Mesendoderm (in vitro differentiated cells): ENCODE measurements around the gene CHCHD6.

Source experiments
- DNase-seq: peaks from one replicate; pipeline ENCODE4 v3.0.0; 2013
- H2AK5ac ChIP-seq: 2 replicates; pipeline ENCODE4 v1.6.1; 2013; ENCODE audit warnings: low read length, inconsistent platforms
- H2BK120ac ChIP-seq: 2 replicates; pipeline ENCODE4 v1.6.1; 2013; ENCODE audit warnings: low read depth, mild to moderate bottlenecking, low read length, moderate library complexity, mixed read lengths
- H2BK15ac ChIP-seq: replicated peaks from 2 replicates; pipeline ENCODE4 v1.6.1; 2013; ENCODE audit warnings: low read depth, mild to moderate bottlenecking, moderate library complexity
- H2BK5ac ChIP-seq: 2 replicates; pipeline ENCODE4 v1.6.1; 2013; ENCODE audit warnings: low read length, inconsistent platforms
- H3K18ac ChIP-seq: 2 replicates; pipeline ENCODE4 v1.6.1; 2013; ENCODE audit warnings: mild to moderate bottlenecking, low read length, mixed read lengths
- H3K23ac ChIP-seq: one replicate; pipeline ENCODE4 v1.6.1; 2013; ENCODE audit warnings: low read length
- H3K27ac ChIP-seq: 2 replicates; pipeline ENCODE4 v1.5.1; 2013; ENCODE audit warnings: low read depth, mild to moderate bottlenecking, inconsistent platforms, low read length, moderate library complexity
- H3K27me3 ChIP-seq: 2 replicates; pipeline ENCODE4 v1.6.1; 2013; ENCODE audit warnings: low read length, control low read depth, mild to moderate bottlenecking, inconsistent platforms; ENCODE audit not compliant: insufficient read depth, poor library complexity
- H3K36me3 ChIP-seq: 2 replicates; pipeline ENCODE4 v1.6.1; 2013; ENCODE audit warnings: low read length, inconsistent platforms; ENCODE audit not compliant: control insufficient read depth, insufficient read depth
- H3K4ac ChIP-seq: one replicate; pipeline ENCODE4 v1.6.1; 2013; ENCODE audit warnings: low read depth, mild to moderate bottlenecking, low read length, moderate library complexity
- H3K4me1 ChIP-seq: 2 replicates; pipeline ENCODE4 v1.6.1; 2013; ENCODE audit warnings: low read depth, low read length, inconsistent platforms; ENCODE audit not compliant: control insufficient read depth
- H3K4me2 ChIP-seq: 2 replicates; pipeline ENCODE4 v1.6.1; 2013; ENCODE audit warnings: low read length
- H3K4me3 ChIP-seq: 2 replicates; pipeline ENCODE4 v1.5.1; 2013; ENCODE audit warnings: mild to moderate bottlenecking, low read length
- H3K56ac ChIP-seq: one replicate; pipeline ENCODE4 v1.6.1; 2013; ENCODE audit warnings: low read length
- H3K79me1 ChIP-seq: 2 replicates; pipeline ENCODE4 v1.6.1; 2013; ENCODE audit warnings: low read length, inconsistent platforms
- H3K79me2 ChIP-seq: 2 replicates; pipeline ENCODE4 v1.6.1; 2013; ENCODE audit warnings: mild to moderate bottlenecking, low read length; ENCODE audit not compliant: control insufficient read depth, insufficient read depth
- H3K9ac ChIP-seq: 2 replicates; pipeline ENCODE4 v1.6.1; 2013; ENCODE audit warnings: low read length, inconsistent platforms
- H4K5ac ChIP-seq: one replicate; pipeline ENCODE4 v1.6.1; 2013; ENCODE audit warnings: low read length
- H4K8ac ChIP-seq: one replicate; pipeline ENCODE4 v1.6.1; 2013; ENCODE audit warnings: low read depth, mild to moderate bottlenecking, control low read depth, low read length, moderate library complexity
- WGBS: extraction: QIAGEN DNeasy Blood & Tissue Kit; methylation state at CpG from one replicate; pipeline ENCODE4 v1.1.7; 2013; ENCODE audit warnings: low lambda C conversion rate, missing lambda C conversion rate; ENCODE audit not compliant: insufficient coverage; ENCODE audit errors: extremely low coverage; 5-methylcytosine and 5-hydroxymethylcytosine counted together

CHCHD6 gene

DNA sequence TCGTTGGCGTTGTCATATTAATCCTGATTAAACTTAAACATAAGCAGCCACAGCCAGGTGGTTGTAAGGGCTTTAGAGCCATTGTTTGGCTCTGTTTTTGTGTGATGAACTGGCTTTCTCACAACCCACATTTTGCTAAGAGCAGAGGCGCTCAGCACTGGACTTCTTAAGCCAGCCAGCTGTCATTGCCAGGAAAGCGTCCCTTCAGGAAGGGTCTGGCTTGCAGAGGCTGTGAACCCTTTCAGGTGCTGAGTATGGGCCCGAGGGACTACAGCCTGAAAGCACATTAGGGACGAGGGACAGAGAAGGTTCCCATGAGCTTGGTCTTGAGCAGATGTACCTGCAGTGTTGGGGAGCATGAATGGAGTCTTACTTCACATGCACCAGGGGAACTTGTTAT is 112.3 kb downstream of the CHCHD6 start:
- H3K23ac ChIP-seq = no peak overlapping the region
- no peak overlapping the region for H3K4me2 ChIP-seq
- H4K8ac ChIP-seq = no peak overlapping the region
- H2BK5ac ChIP-seq = no peak overlapping the region
- H4K5ac ChIP-seq = no peak overlapping the region
- H3K4me1 ChIP-seq = peaks cover 2% of the 10 kb centered on the region
- no peaks in the 10 kb centered on the region for H3K36me3 ChIP-seq
- no peak overlapping the region for H2BK120ac ChIP-seq
- H3K4ac ChIP-seq = no peak overlapping the region
- H3K4me3 ChIP-seq = no peak overlapping the region
- no peaks in the 10 kb centered on the region for H3K79me2 ChIP-seq
- no peak overlapping the region for H2AK5ac ChIP-seq
- no peak overlapping the region for H3K56ac ChIP-seq
- H3K9ac ChIP-seq = no peak overlapping the region
- H3K18ac ChIP-seq = no peak overlapping the region
- H3K79me1 ChIP-seq = no peaks in the 10 kb centered on the region
- no peak for DNase-seq
- WGBS = no CpG with 5 or more reads among the region's 6 CpGs
- H3K27ac ChIP-seq = no peak overlapping the region
- H3K27me3 ChIP-seq = no peaks in the 10 kb centered on the region
- H2BK15ac ChIP-seq = no peak overlapping the region

DNA sequence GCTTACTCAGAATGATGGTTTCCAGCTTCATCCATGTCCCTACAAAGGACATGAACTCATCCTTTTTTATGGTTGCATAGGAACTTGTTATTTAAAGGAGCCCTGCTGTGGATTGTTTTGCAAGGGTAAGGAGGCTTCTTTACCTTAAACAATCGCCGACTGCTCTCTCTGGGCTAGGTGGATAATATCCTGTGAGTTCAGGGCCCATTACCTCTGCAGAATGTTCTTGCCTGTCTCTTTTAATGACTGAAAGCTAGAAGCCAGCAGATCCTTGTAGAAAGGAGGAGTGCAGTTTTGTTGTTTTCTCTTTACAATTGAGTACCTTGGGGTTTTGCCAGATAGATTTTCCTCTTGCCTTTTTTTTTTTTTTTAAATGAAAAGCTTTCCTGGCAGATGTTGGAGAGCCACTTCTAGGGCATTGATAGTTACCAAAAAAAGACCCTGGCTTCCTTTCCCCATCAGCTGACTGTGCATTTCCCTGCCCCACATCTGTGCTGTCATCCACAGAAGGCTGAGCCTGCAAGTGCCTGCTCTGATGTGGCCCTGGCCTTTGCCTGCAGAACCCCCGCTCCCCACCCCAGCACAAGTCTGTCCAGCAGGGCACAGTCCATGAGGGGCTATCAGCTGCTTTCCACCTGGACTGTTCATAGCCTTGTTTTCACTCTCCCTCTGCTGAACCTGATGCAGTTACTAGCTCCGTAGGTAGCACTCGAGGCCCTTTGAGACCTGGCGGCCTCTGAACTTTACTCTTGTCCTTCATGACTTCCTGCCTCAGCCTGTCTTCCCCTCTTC is 113.1 kb downstream of the CHCHD6 start:
- no peak overlapping the region for H4K8ac ChIP-seq
- H3K4ac ChIP-seq = no peak overlapping the region
- no peak overlapping the region for H4K5ac ChIP-seq
- no peak overlapping the region for H3K56ac ChIP-seq
- H3K18ac ChIP-seq = no peak overlapping the region
- H2BK5ac ChIP-seq = no peak overlapping the region
- H3K4me3 ChIP-seq = no peak overlapping the region
- H2BK120ac ChIP-seq = no peak overlapping the region
- H2BK15ac ChIP-seq = no peak overlapping the region
- no peaks in the 10 kb centered on the region for H3K36me3 ChIP-seq
- H3K23ac ChIP-seq = no peak overlapping the region
- H3K9ac ChIP-seq = no peak overlapping the region
- H3K4me1 ChIP-seq = peaks cover 2% of the 10 kb centered on the region
- H3K79me2 ChIP-seq = no peaks in the 10 kb centered on the region
- H3K27me3 ChIP-seq = no peaks in the 10 kb centered on the region
- no CpG with 5 or more reads among the region's 6 CpGs for WGBS
- no peaks in the 10 kb centered on the region for H3K79me1 ChIP-seq
- H3K27ac ChIP-seq = no peak overlapping the region
- H2AK5ac ChIP-seq = no peak overlapping the region
- no peak for DNase-seq
- H3K4me2 ChIP-seq = no peak overlapping the region

DNA sequence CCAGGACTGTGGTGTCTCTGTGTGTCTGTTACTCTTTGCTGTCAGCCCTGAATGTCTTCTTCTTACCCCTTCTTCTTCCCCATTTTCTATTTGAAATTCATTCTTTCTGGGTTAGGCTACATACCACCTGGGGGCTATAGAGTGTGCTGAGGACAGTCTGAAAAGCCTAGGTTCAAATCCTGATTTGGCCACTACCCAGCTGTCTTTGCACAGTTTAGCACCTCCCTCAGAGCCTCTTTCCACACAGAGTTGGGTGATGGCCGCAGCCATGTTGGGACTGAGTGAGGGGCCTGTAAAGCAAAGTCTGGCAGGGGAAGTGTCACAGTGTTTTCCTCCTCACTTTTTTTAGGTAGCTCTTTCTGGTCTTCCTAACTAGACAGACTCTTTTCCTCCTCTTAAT is 113.7 kb downstream of the CHCHD6 start:
- no peak overlapping the region for H2AK5ac ChIP-seq
- no peak overlapping the region for H2BK120ac ChIP-seq
- DNase-seq = no peak
- no peaks in the 10 kb centered on the region for H3K27me3 ChIP-seq
- H3K56ac ChIP-seq = no peak overlapping the region
- no peak overlapping the region for H2BK5ac ChIP-seq
- no peak overlapping the region for H3K23ac ChIP-seq
- H4K8ac ChIP-seq = no peak overlapping the region
- H3K36me3 ChIP-seq = no peaks in the 10 kb centered on the region
- H3K4ac ChIP-seq = no peak overlapping the region
- no peak overlapping the region for H3K9ac ChIP-seq
- WGBS = no CpG with 5 or more reads among the region's 1 CpG
- peaks cover 2% of the 10 kb centered on the region for H3K4me1 ChIP-seq
- no peak overlapping the region for H3K4me2 ChIP-seq
- no peak overlapping the region for H3K18ac ChIP-seq
- no peak overlapping the region for H2BK15ac ChIP-seq
- no peak overlapping the region for H3K27ac ChIP-seq
- no peaks in the 10 kb centered on the region for H3K79me1 ChIP-seq
- no peaks in the 10 kb centered on the region for H3K79me2 ChIP-seq
- no peak overlapping the region for H4K5ac ChIP-seq
- no peak overlapping the region for H3K4me3 ChIP-seq

DNA sequence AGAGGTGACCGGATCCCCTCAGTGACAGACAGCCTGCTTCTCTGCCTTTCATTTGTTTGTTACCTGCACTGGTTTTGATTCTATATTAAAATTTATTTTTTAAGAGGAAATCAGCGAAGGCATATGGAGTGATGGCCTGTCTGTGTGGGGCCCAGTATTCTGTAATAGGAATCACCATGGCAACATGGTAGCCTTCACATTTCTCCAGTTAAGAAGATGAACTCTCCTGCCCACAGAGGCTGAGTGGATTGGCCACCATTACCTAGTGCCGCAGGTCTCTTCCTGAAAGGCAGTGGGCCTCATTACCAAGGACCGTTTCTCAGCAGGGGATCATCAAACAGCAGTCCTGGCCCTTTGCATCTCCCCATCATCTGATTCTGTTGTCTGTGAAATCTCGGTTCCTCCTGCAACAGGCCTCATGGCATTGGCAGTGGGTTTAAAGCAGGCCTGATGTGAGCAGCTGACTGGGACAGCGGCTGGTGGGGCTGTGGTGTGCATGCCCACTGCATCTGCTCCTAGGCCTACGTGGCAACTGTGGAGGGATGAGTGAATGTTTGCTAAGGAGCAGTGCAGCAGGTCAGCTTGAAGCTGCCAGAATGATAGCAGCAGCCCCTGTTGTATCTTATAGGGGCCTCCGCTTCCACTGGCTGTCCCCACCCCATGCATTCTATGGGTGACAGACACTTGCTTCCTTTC is 114.5 kb downstream of the CHCHD6 start:
- H3K27ac ChIP-seq = no peak overlapping the region
- no CpG with 5 or more reads among the region's 8 CpGs for WGBS

DNA sequence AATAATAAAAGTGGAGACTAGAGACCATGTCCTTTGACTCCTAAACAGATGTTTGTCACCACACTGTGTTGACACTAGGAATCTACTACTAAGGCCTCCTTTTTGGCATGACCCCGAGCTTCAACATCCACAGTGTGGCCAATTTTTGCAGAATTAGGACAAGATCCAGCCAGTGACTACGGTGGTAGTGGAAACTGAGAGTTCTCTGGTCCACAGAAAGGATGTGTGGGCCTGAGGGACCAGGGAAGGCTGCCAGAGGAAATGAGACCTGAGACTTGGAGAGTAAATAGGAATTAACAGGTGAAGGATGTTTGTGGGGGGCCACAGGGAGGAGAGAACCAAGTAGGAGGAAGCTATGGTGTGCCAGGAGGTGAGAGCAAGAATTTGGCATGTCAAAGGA is 122.7 kb downstream of the CHCHD6 start:
- no CpG with 5 or more reads among the region's 2 CpGs for WGBS
- H3K18ac ChIP-seq = no peak overlapping the region

More for the DNA sequence above, 114.5 kb downstream of the CHCHD6 start:
- Histone ChIP-seq H3K18ac (no peak overlapping the region), H2BK15ac (no peak overlapping the region), H3K4me3 (no peak overlapping the region), H3K4ac (no peak overlapping the region), H3K23ac (no peak overlapping the region), H3K9ac (no peak overlapping the region), H2BK5ac (no peak overlapping the region), H4K5ac (no peak overlapping the region), H3K4me1 (peaks cover 2% of the 10 kb centered on the region), H3K4me2 (no peak overlapping the region), H2AK5ac (no peak overlapping the region), H3K36me3 (no peaks in the 10 kb centered on the region), H3K79me2 (no peaks in the 10 kb centered on the region), H2BK120ac (no peak overlapping the region), H3K27me3 (no peaks in the 10 kb centered on the region), H3K56ac (no peak overlapping the region), H4K8ac (no peak overlapping the region), H3K79me1 (no peaks in the 10 kb centered on the region)
- no peak for DNase-seq

More for the DNA sequence above, 122.7 kb downstream of the CHCHD6 start:
- H3K27me3 ChIP-seq = no peaks in the 10 kb centered on the region
- no peak overlapping the region for H3K4me2 ChIP-seq
- H3K4me3 ChIP-seq = no peak overlapping the region
- no peak overlapping the region for H2BK120ac ChIP-seq
- no peaks in the 10 kb centered on the region for H3K4me1 ChIP-seq
- DNase-seq = no peak
- H3K79me1 ChIP-seq = no peaks in the 10 kb centered on the region
- no peak overlapping the region for H4K5ac ChIP-seq
- no peak overlapping the region for H3K23ac ChIP-seq
- no peaks in the 10 kb centered on the region for H3K36me3 ChIP-seq
- H2BK15ac ChIP-seq = no peak overlapping the region
- no peak overlapping the region for H3K56ac ChIP-seq
- H3K9ac ChIP-seq = no peak overlapping the region
- no peak overlapping the region for H3K4ac ChIP-seq
- no peaks in the 10 kb centered on the region for H3K79me2 ChIP-seq
- no peak overlapping the region for H3K27ac ChIP-seq
- no peak overlapping the region for H2AK5ac ChIP-seq
- no peak overlapping the region for H2BK5ac ChIP-seq
- H4K8ac ChIP-seq = no peak overlapping the region
